DOHH2 (cell line): Measurements from ENCODE around the gene TGFBR2.

Experiments
- CTCF ChIP-seq: fragments of 200-600 bp; sonication (generic); IDR thresholded peaks from one replicate; pipeline ENCODE4 v1.5.1; 2014; ENCODE audit warnings: antibody characterized with exemption, mild to moderate bottlenecking, low read depth, low read length; ENCODE audit not compliant: poor library complexity, severe bottlenecking
- EZH2phosphoT487 ChIP-seq: fragments of 200-600 bp; sonication (generic); IDR thresholded peaks from 2 replicates; pipeline ENCODE4 v1.6.1; 2017; ENCODE audit warnings: borderline replicate concordance, mild to moderate bottlenecking, antibody characterized with exemption, low read length, moderate library complexity, mixed read lengths

GRCh38 chr3:30631243-30631904 lies 25.0 kb downstream of the TGFBR2 start:
- TF ChIP-seq CTCF (no peak), EZH2phosphoT487 (no peak)
